HepG2 (cell line): ENCODE results near the gene LRRC10B. TPM values are rescaled to one million over a fixed set of nuclear protein-coding genes. Genes with fewer than 3 reads are reported as not detected.
A peak's percentile ranks its signal among the peaks of the same experiment; 100 is the strongest.

Experiments used
- CC2D1A ChIP-seq: sonication (generic); formaldehyde crosslinking; IDR thresholded peaks from 2 replicates; pipeline ENCODE4 v1.8.1; 2023; ENCODE audit warnings: mild to moderate bottlenecking, missing genetic modification reagents
- DPF2 ChIP-seq: sonication (generic); formaldehyde crosslinking; IDR thresholded peaks from 2 replicates; pipeline ENCODE4 v1.4.0; 2020; ENCODE audit warnings: mild to moderate bottlenecking, low read depth, missing genetic modification reagents, borderline replicate concordance
- ERF ChIP-seq: IDR thresholded peaks from 2 replicates; pipeline ENCODE4 v1.6.1; 2018; ENCODE audit warnings: missing biosample characterization, missing genetic modification reagents
- GPN1 ChIP-seq: sonication (generic); formaldehyde crosslinking; IDR thresholded peaks from 2 replicates; pipeline ENCODE4 v1.5.1; 2020; ENCODE audit warnings: missing genetic modification reagents, borderline replicate concordance
- HCFC1 ChIP-seq: fragments of 150-350 bp; IDR thresholded peaks from 2 replicates; pipeline ENCODE4 v1.6.1; 2014; ENCODE audit warnings: low read depth, low read length
- HDAC2 ChIP-seq: sonication (generic); formaldehyde crosslinking; IDR thresholded peaks from 2 replicates; pipeline ENCODE4 v1.4.0; 2020; ENCODE audit warnings: missing genetic modification reagents
- ISL2 ChIP-seq: sonication (generic); formaldehyde crosslinking; IDR thresholded peaks from 2 replicates; pipeline ENCODE4 v1.5.0; 2020; ENCODE audit warnings: missing genetic modification reagents
- KDM3A ChIP-seq: IDR thresholded peaks from 2 replicates; pipeline ENCODE4 v1.6.1; 2018; ENCODE audit warnings: low read depth, missing compliant biosample characterization
- KDM6A ChIP-seq: IDR thresholded peaks from 2 replicates; pipeline ENCODE4 v1.6.1; 2016; ENCODE audit warnings: low read depth
- MXI1 ChIP-seq: IDR thresholded peaks from 3 replicates; pipeline ENCODE4 v1.6.1; 2012; ENCODE audit warnings: low read depth, low read length, inconsistent platforms, borderline replicate concordance
- NFKBIZ ChIP-seq: IDR thresholded peaks from 2 replicates; pipeline ENCODE4 v1.6.1; 2018; ENCODE audit warnings: missing genetic modification reagents, missing compliant biosample characterization
- NFRKB ChIP-seq: fragments of 450-650 bp; IDR thresholded peaks from 2 replicates; pipeline ENCODE4 v1.6.1; 2017
- RXRB ChIP-seq: IDR thresholded peaks from 2 replicates; pipeline ENCODE4 v1.6.1; 2016; ENCODE audit warnings: borderline replicate concordance, missing genetic modification reagents, missing compliant biosample characterization
- SAP130 ChIP-seq: IDR thresholded peaks from 2 replicates; pipeline ENCODE4 v1.6.1; 2016; ENCODE audit warnings: low read depth
- ZBTB3 ChIP-seq: sonication (generic); formaldehyde crosslinking; IDR thresholded peaks from 2 replicates; pipeline ENCODE4 v1.4.0; 2020; ENCODE audit warnings: low read depth, mild to moderate bottlenecking, moderate library complexity, missing genetic modification reagents, borderline replicate concordance
- ZMYM3 ChIP-seq: sonication (generic); formaldehyde crosslinking; IDR thresholded peaks from 2 replicates; pipeline ENCODE4 v1.5.1; 2020; ENCODE audit warnings: mild to moderate bottlenecking, missing genetic modification reagents
- ZNF260 ChIP-seq: sonication (generic); formaldehyde crosslinking; IDR thresholded peaks from 2 replicates; pipeline ENCODE4 v1.4.0; 2020; ENCODE audit warnings: missing genetic modification reagents, low read depth, mild to moderate bottlenecking, borderline replicate concordance
- ZNF33B ChIP-seq: sonication (generic); formaldehyde crosslinking; IDR thresholded peaks from 2 replicates; pipeline ENCODE4 v1.5.1; 2020; ENCODE audit warnings: mild to moderate bottlenecking, missing genetic modification reagents
- ZNF510 ChIP-seq: sonication (generic); formaldehyde crosslinking; IDR thresholded peaks from 2 replicates; pipeline ENCODE4 v1.4.0; 2020; ENCODE audit warnings: low read depth, mild to moderate bottlenecking, missing genetic modification reagents
- ZNF556 ChIP-seq: sonication (generic); formaldehyde crosslinking; IDR thresholded peaks from 2 replicates; pipeline ENCODE4 v1.4.0; 2020; ENCODE audit warnings: mild to moderate bottlenecking, missing genetic modification reagents, borderline replicate concordance
- ZNF567 ChIP-seq: sonication (generic); formaldehyde crosslinking; IDR thresholded peaks from 2 replicates; pipeline ENCODE4 v1.8.1; 2023; ENCODE audit warnings: mild to moderate bottlenecking, missing genetic modification reagents, borderline replicate concordance
- ZNF709 ChIP-seq: sonication (generic); formaldehyde crosslinking; IDR thresholded peaks from 2 replicates; pipeline ENCODE4 v1.5.0; 2020; ENCODE audit warnings: mild to moderate bottlenecking, missing genetic modification reagents
- polyA plus RNA-seq, 8 experiments: library from polyadenylated mRNA; depleted of rRNA in 3 of 8; stranded (reverse) in 7 of 8; unstranded in 1 of 8; fragments of >200 nt; fragmentation: Illumina TruSeq in 4 of 8; extraction: Trizol in 4 of 8; gene quantifications; 2 replicates each; pipeline versions ENCODE4 v1.2.1 to v1.2.3, GENCODE V29; 2011 to 2016; ENCODE audit warnings: low read depth in 4 of 8, missing spikeins in 1 of 8, mixed read lengths in 1 of 8; ENCODE audit not compliant: insufficient read depth in 1 of 8
- total RNA-seq, 5 experiments: library from RNA; depleted of rRNA; stranded (reverse); fragments of >200 nt; fragmentation: Illumina TruSeq; extraction: Trizol; gene quantifications; 2 replicates each; pipeline ENCODE4 v1.2.3, GENCODE V29; 2016; ENCODE audit warnings: low read depth in 1 of 5
- TF ChIP-seq, protein P1 (sequence below): sonication (generic); formaldehyde crosslinking; IDR thresholded peaks from 2 replicates; pipeline ENCODE4 v1.9.0; 2022; ENCODE audit warnings: missing genetic modification reagents, mild to moderate bottlenecking, borderline replicate concordance
- TF ChIP-seq, protein P2 (sequence below): IDR thresholded peaks from 2 replicates; pipeline ENCODE4 v1.6.1; 2016; ENCODE audit warnings: low read depth, borderline replicate concordance
- TF ChIP-seq, protein P3 (sequence below): sonication (generic); formaldehyde crosslinking; IDR thresholded peaks from 2 replicates; pipeline ENCODE4 v1.4.0; 2020; ENCODE audit warnings: mild to moderate bottlenecking, missing genetic modification reagents, borderline replicate concordance
- TF ChIP-seq, protein P4 (sequence below): sonication (generic); formaldehyde crosslinking; IDR thresholded peaks from 2 replicates; pipeline ENCODE4 v1.4.0; 2020; ENCODE audit warnings: mild to moderate bottlenecking, missing genetic modification reagents

LRRC10B gene
- total and polyA plus RNA-seq, 2 of the 13 experiments (the other 11 are each of a cell fraction or from before 2014, with no cell fraction given), result not detected

DNA sequence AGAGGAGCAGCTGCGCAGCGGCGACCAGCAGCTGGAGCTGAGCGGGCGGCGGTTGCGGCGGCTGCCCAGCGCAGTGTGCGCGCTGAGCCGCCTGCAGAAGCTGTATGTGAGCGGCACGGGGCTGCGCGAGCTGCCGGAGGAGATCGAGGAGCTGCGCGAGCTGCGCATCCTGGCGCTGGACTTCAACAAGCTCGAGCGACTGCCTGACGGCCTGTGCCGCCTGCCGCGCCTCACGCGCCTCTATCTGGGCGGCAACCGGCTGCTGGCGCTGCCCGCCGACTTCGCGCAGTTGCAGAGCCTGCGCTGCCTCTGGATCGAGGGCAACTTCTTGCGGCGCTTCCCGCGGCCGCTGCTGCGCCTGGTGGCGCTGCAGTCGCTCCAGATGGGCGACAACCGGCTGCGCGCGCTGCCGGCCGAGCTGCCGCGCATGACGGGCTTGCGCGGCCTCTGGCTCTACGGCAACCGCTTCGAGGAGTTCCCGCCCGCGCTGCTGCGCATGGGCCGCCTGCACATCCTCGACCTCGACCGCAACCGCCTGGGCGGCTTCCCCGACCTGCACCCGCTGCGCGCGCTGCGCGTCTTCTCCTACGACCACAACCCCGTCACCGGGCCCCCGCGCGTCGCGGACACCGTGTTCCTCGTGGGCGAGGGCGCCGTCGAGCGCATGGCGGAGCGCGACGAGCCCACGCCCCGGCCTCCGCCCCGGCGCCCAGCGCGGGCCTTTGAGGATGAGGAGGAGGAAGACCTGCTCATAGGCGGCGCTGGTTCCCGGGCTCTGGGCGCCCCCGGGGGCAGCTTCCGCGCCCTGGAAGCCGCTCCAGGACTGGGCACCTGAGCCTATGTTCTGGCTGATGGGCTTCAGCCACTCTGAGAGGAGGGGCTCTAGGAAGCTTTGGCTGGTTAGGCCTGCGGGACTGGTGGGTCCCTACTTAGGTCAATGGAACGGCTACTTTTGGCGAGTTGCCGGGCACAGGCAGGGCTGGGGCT lies 787 bp downstream of the LRRC10B start (continued):
- TF ChIP-seq ZNF33B (CRISPR knock-in tag) (peak; percentile 41; the same call in 1 of the 2 replicates), GPN1 (no peak), ZNF556 (CRISPR knock-in tag) (0 out of 2 replicates have a peak, but pooled peaks have one; percentile 40), ISL2 (CRISPR knock-in tag) (peak; percentile 46; the same call in 1 of the 2 replicates), KDM6A (CRISPR knock-in tag) (no peak), DPF2 (CRISPR knock-in tag) (no peak), ZNF260 (CRISPR knock-in tag) (no peak), ZNF567 (CRISPR knock-in tag) (0 out of 2 replicates have a peak, but pooled peaks have one; percentile 27), ERF (CRISPR knock-in tag) (peak; percentile 60; the same call in 1 of the 2 replicates), SAP130 (CRISPR knock-in tag) (0 out of 2 replicates have a peak, but pooled peaks have one; percentile 18), NFKBIZ (no peak), RXRB (CRISPR knock-in tag) (no peak; the same call in 1 of the 2 replicates), HDAC2 (CRISPR knock-in tag) (0 out of 2 replicates have a peak, but pooled peaks have one; percentile 48), MXI1 (no peak), ZMYM3 (0 out of 2 replicates have a peak, but pooled peaks have one; percentile 16), HCFC1 (no peak), NFRKB (no peak), ZBTB3 (CRISPR knock-in tag) (no peak), ZNF510 (CRISPR knock-in tag) (no peak), KDM3A (CRISPR knock-in tag) (0 out of 2 replicates have a peak, but pooled peaks have one; percentile 75), ZNF709 (CRISPR knock-in tag) (0 out of 2 replicates have a peak, but pooled peaks have one; percentile 55), CC2D1A (CRISPR knock-in tag) (no peak)
- TF ChIP-seq, protein P1, sequence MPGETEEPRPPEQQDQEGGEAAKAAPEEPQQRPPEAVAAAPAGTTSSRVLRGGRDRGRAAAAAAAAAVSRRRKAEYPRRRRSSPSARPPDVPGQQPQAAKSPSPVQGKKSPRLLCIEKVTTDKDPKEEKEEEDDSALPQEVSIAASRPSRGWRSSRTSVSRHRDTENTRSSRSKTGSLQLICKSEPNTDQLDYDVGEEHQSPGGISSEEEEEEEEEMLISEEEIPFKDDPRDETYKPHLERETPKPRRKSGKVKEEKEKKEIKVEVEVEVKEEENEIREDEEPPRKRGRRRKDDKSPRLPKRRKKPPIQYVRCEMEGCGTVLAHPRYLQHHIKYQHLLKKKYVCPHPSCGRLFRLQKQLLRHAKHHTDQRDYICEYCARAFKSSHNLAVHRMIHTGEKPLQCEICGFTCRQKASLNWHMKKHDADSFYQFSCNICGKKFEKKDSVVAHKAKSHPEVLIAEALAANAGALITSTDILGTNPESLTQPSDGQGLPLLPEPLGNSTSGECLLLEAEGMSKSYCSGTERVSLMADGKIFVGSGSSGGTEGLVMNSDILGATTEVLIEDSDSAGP, result peak; percentile 43; the same call in 1 of the 2 replicates
- TF ChIP-seq, protein P2, sequence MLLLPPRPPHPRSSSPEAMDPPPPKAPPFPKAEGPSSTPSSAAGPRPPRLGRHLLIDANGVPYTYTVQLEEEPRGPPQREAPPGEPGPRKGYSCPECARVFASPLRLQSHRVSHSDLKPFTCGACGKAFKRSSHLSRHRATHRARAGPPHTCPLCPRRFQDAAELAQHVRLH, result peak; percentile 67; the same call in 1 of the 2 replicates
- TF ChIP-seq, protein P3, sequence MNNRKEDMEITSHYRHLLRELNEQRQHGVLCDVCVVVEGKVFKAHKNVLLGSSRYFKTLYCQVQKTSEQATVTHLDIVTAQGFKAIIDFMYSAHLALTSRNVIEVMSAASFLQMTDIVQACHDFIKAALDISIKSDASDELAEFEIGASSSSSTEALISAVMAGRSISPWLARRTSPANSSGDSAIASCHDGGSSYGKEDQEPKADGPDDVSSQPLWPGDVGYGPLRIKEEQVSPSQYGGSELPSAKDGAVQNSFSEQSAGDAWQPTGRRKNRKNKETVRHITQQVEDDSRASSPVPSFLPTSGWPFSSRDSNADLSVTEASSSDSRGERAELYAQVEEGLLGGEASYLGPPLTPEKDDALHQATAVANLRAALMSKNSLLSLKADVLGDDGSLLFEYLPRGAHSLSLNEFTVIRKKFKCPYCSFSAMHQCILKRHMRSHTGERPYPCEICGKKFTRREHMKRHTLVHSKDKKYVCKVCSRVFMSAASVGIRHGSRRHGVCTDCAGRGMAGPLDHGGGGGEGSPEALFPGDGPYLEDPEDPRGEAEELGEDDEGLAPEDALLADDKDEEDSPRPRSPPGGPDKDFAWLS (CRISPR knock-in tag), result no peak
- TF ChIP-seq, protein P4, sequence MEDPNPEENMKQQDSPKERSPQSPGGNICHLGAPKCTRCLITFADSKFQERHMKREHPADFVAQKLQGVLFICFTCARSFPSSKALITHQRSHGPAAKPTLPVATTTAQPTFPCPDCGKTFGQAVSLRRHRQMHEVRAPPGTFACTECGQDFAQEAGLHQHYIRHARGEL (CRISPR knock-in tag), result 0 out of 2 replicates have a peak, but pooled peaks have one; percentile 20
